T-helper 17 cell (primary cell): ENCODE data around the gene REG1B. TPM values are rescaled to one million over a fixed set of nuclear protein-coding genes. Genes with fewer than 3 reads are reported as not detected.
"Not testable (repeated sequence)": the region's sequence is repeated elsewhere in the genome, so short reads cannot be mapped to it uniquely, and the experiment has no call there.

Source experiments
- ATAC-seq: fragments of 150-1000 bp; cut with Tn5 transposase; 2 replicates; pipeline ENCODE4 v1.10.0; 2021; ENCODE audit warnings: mild to moderate bottlenecking, moderate library complexity
- DNase-seq, 3 donors: peaks; one replicate each; pipeline versions ENCODE4 v3.0.0 to v3.0.0-alpha.2; 2020 to 2021
- H3K9me3 ChIP-seq: one replicate; pipeline ENCODE4 v1.7.0; 2013; ENCODE audit warnings: low read length, mild to moderate bottlenecking; ENCODE audit not compliant: control insufficient read depth, poor library complexity, severe bottlenecking
- H3K27ac Mint-ChIP-seq: one replicate; pipeline ENCODE4 v1.8.0; 2022; ENCODE audit warnings: mild to moderate bottlenecking, moderate library complexity, mixed read lengths
- H3K27me3 Mint-ChIP-seq: one replicate; pipeline ENCODE4 v1.8.0; 2022; ENCODE audit warnings: mixed read lengths
- H3K36me3 Mint-ChIP-seq: one replicate; pipeline ENCODE4 v1.8.0; 2022; ENCODE audit warnings: low read depth, mixed read lengths
- H3K4me1 Mint-ChIP-seq: one replicate; pipeline ENCODE4 v1.8.0; 2022; ENCODE audit warnings: mild to moderate bottlenecking, mixed read lengths
- H3K4me3 Mint-ChIP-seq: one replicate; pipeline ENCODE4 v1.8.0; 2022; ENCODE audit warnings: mild to moderate bottlenecking, moderate library complexity, mixed read lengths
- total RNA-seq, 4 donors: library from RNA in 2 of 4; stranded (reverse) in 2 of 4; gene quantifications; one replicate each; pipeline ENCODE4 v1.2.3 and lab custom pipeline; 2022 to 2026

Gene REG1B
- total RNA-seq, 2 donors from 2014 or later, result not detected

DNA sequence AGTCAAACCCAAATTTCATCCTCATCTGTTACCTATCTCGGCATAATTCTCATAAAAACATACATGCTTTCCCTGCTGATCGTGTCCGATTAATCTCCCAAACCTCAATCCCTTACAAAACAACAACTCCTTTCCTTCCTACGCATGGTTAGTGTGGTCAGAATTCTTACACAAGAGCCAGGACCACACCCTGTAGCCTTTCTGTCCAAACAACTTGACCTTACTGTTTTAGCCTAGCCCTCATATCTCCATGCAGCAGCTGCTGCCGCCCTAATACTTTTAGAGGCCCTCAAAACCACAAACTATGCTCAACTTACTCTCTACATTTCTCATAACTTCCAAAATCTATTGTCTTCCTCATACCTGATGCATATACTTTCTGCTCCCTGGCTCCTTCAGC, 33.0 kb downstream of the REG1B start:
- H3K27me3 Mint-ChIP-seq, ATAC-seq, DNase-seq, H3K4me3 Mint-ChIP-seq, H3K4me1 Mint-ChIP-seq, H3K27ac Mint-ChIP-seq, H3K36me3 Mint-ChIP-seq, H3K9me3 ChIP-seq: not testable (repeated sequence)

DNA sequence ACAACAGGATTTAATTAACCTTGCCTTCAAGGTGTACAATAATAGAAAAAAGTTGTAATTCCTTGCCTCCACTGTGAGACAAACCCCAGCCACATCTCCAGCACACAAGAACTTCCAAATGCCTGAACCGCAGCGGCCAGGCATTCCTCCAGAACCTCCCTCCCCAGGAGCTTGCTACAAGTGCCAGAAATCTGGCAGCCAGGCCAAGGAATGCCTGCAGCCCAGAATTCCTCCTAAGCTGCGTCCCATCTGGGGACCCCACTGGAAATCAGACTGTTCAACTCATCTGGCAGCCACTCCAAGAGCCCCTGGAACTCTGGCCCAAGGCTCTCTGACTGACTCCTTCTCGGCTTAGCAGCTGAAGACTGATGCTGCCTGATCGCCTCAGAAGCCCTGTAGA, 34.3 kb downstream of the REG1B start:
- H3K27ac Mint-ChIP-seq, H3K27me3 Mint-ChIP-seq, DNase-seq, H3K36me3 Mint-ChIP-seq, ATAC-seq, H3K4me3 Mint-ChIP-seq, H3K9me3 ChIP-seq, H3K4me1 Mint-ChIP-seq: not testable (repeated sequence)

DNA sequence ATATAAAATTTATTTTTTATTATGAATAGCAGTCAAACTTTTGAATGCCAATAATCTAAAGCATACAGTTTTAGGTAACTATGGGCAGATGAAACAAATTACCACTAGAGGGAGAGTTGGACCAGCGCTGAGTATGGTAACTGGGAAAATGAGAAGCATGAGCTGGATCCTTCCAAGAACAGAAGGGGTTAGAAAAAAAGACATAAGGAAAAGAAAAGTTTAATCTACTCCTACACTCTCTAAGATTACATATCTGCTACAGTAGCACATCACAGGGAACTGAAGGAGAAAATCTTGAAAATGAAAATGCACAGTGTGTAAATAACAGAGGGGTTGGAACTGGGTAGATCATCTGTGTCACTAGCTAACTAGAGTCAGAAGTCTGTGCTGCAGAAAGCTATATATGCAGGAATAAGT, 46.8 kb downstream of the REG1B start:
- no peak overlapping the region for H3K4me3 Mint-ChIP-seq

DNA sequence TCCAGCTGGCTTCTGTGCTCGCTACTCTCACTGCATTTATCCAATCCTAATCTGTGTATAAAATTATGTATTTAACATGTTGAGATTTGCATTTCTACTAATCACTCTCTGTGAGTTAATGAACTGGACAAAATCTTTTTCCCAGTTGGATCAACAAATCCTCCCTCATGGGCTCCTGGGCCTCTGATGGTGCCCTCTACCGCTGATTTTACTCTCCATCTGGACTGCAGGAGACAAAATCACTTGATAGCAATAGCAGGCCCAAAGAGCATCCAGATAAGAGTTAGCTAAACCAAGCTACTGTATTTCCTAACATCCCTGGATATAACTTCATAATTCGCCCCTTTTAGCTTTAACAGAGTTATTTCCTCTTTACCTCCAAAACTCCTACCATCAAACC, 47.8 kb downstream of the REG1B start:
- DNase-seq, result no peak
- ATAC-seq, result no peak
- Mint-ChIP-seq H3K27ac (no peak overlapping the region), H3K36me3 (no peaks in the 10 kb centered on the region), H3K4me1 (no peaks in the 10 kb centered on the region), H3K27me3 (no peaks in the 10 kb centered on the region), H3K4me3 (no peak overlapping the region)
- H3K9me3 ChIP-seq, result no peaks in the 10 kb centered on the region

More for the DNA sequence above, 46.8 kb downstream of the REG1B start:
- ATAC-seq (no peak), DNase-seq (no peak)
- Mint-ChIP-seq H3K4me1 (no peaks in the 10 kb centered on the region), H3K36me3 (no peaks in the 10 kb centered on the region), H3K27me3 (no peaks in the 10 kb centered on the region), H3K27ac (no peak overlapping the region)
- no peaks in the 10 kb centered on the region for H3K9me3 ChIP-seq

Other genes with a start within 250 kb of the REG1B start
- gene REG3G, start 62.3 kb downstream of the REG1B start, total RNA-seq, result not detected
- gene REG1A, start 32.5 kb upstream of the REG1B start, total RNA-seq, result not detected
- gene REG3A, start 71.8 kb upstream of the REG1B start, total RNA-seq, result not detected